Motor neuron (in vitro differentiated cells): Measurements from ENCODE around the gene CLDN34. TPM values are rescaled to one million over a fixed set of nuclear protein-coding genes. Genes with fewer than 3 reads are reported as not detected.
A peak's percentile ranks its signal among the peaks of the same experiment; 100 is the strongest.

Experiments
- ATAC-seq, 8 experiments: fragments of 200-7000 bp; cut with Tn5 transposase; replicated peaks in 6 of 8; 2 replicates each; pipeline ENCODE4 v1.8.0; 2021; ENCODE audit warnings: mild to moderate bottlenecking in 8 of 8, moderate library complexity in 8 of 8
- H3K27ac ChIP-seq, 2 donors: fragments of 250-450 bp; sonication (Bioruptor Pico); 2 replicates each; pipeline ENCODE4 v1.9.0; 2021; ENCODE audit warnings: antibody characterized with exemption in 2 of 2, mild to moderate bottlenecking in 2 of 2, moderate library complexity in 1 of 2
- H3K4me1 ChIP-seq, 2 donors: fragments of 250-450 bp; sonication (Bioruptor Pico); replicated peaks in 1 of 2; 2 replicates each; pipeline ENCODE4 v1.6.1; 2021; ENCODE audit warnings: antibody characterized with exemption in 2 of 2, mild to moderate bottlenecking in 2 of 2, moderate library complexity in 1 of 2
- H3K4me3 ChIP-seq, 5 donors: fragments of 250-450 bp; sonication (Bioruptor Pico); 2 replicates each; pipeline ENCODE4 v1.9.0; 2021; ENCODE audit warnings: antibody characterized with exemption in 5 of 5, mild to moderate bottlenecking in 5 of 5, moderate library complexity in 4 of 5
- WGBS, 10 experiments: fragments of 450-650 bp; shearing (Covaris generic); methylation state at CpG; one replicate each; pipeline ENCODE4 v1.0.0; 2022; 5-methylcytosine and 5-hydroxymethylcytosine counted together
- in situ Hi-C, 9 experiments: fragments of 400-800 bp; cut with MboI; loops; one replicate each; pipeline ENCODE4 v1.15.0; 2021; ENCODE audit warnings: low sequenced_read_pairs in 9 of 9, low pct_unique_long_range_greater_than_20kb in 2 of 9; ENCODE audit not compliant: unreplicated experiment in 9 of 9
- total RNA-seq, 8 experiments: library from RNA; unstranded; fragments of 300-600 nt; gene quantifications; 2 replicates each; pipeline versions ENCODE4 v1.2.3 to v1.2.4, GENCODE V29; 2022

Gene CLDN34
- total RNA-seq, 8 experiments from 2014 or later, result 0.45 to 0.90 (median 0.64) TPM; not detected in 3

DNA sequence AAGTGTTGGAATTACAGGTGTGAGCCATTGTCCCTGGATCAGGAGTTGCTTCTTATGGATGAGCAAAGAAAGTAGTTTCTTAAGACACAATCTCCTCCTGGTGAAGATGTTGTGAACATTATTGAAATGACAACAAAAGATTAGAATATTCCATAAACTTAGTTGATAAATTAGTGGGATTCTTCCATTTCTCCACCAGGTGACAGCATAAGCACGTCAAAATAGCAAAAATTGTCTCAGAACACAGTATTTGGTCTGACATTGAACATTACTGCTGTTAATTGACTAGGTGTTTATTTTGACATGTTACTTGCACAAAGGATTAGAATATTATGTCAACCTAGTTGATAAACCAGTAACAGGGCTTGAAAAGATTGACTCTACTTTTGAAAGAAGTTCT is 21.6 kb downstream of the CLDN34 start:
- ATAC-seq, result no peak
- Histone ChIP-seq H3K4me1 (peaks cover 0 to under 1% of the 10 kb centered on the region in 2 donors), H3K27ac (no peak overlapping the region), H3K4me3 (no peak overlapping the region)
- in situ Hi-C loops, result loop anchor here in 3 of 9 experiments (10.0 to 25.0 kb wide), 3 partner anchors 124 to 136 kb away; no protein-coding TSS in a partner anchor
- 0 to 100% (median 80%) methylated on average over 1 of the region's 1 CpG; no CpG with 5 or more reads in 5 of the 10 experiments for WGBS, 10 experiments

GRCh38 chrX:9992061-9992460 is 24.9 kb downstream of the CLDN34 start:
- ATAC-seq, result no peak
- Histone ChIP-seq H3K4me3 (no peak overlapping the region), H3K4me1 (no peaks in the 10 kb centered on the region), H3K27ac (no peak overlapping the region)
- in situ Hi-C loops, result loop anchor here in 1 of 9 experiments (25.0 kb wide), 1 partner anchor 120 kb away; no protein-coding TSS in a partner anchor
- 96% methylated on average over 4 of the region's 28 CpGs; no CpG with 5 or more reads in 9 of the 10 experiments for WGBS, 10 experiments

- WGBS, 10 experiments, result 73 to 100% methylated on average over 2 to 3 of the region's 18 CpGs; no CpG with 5 or more reads in 8 of the 10 experiments
Measured at GRCh38 chrX:9992724-9993123, 25.6 kb downstream of the CLDN34 start.

DNA sequence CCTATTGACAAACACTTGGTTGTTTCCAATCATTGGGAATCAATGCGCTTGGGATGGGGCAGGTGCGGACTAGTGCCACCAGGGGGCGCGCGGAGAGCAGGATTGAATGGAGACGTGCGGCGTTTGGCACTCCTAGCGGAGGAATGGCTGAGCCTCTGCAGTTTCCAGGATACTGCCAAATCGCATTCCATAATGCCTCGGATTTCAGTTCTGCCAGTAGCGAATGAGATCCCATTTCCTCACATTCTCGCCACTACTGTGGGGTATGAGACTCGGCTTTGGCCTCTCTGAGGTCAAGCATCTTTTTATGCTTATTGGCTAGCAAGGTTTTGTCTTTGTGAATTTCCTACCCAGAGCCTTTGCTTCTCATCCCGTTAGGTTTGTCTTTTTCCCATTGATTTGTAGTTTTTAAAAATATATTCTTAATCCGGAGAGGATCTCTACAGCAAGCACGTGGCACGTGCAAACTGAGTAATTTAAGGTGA is 28.7 kb downstream of the CLDN34 start:
- in situ Hi-C loops, result loop anchor here in 1 of 9 experiments (25.0 kb wide), 1 partner anchor 116 kb away; no protein-coding TSS in a partner anchor

More at GRCh38 chrX:9992724-9993123, 25.6 kb downstream of the CLDN34 start:
- no peak overlapping the region for H3K27ac ChIP-seq
- in situ Hi-C loops, result loop anchor here in 1 of 9 experiments (25.0 kb wide), 1 partner anchor 120 kb away; no protein-coding TSS in a partner anchor
- H3K4me3 ChIP-seq, result no peak overlapping the region
- ATAC-seq, result no peak
- H3K4me1 ChIP-seq, result no peaks in the 10 kb centered on the region

DNA sequence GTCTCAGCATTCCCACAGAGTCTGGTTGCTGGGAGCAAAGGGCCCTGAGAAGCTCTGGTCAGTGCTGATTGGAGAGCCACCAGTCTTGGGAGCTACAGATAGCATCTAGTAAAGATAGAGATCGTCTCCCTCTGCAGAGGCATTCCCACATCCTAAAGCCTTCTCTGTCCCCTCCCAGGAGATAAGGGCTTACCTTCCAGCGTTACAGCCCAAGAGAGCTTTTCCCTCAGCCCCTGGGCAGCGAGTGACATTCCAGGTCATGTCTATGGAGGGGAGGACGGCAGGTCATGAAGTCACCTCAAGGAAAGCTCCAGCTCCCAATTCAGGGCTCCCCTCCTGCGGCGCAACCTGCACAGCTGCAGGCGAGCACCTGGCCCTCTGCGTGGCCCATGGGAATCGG is 29.9 kb downstream of the CLDN34 start:
- 67% methylated on average over 1 of the region's 9 CpGs; no CpG with 5 or more reads in 9 of the 10 experiments for WGBS, 10 experiments
- in situ Hi-C loops, result loop anchor here in 1 of 9 experiments (25.0 kb wide), 1 partner anchor 115 kb away; no protein-coding TSS in a partner anchor
- Histone ChIP-seq H3K27ac (no peak overlapping the region), H3K4me1 (no peaks in the 10 kb centered on the region), H3K4me3 (no peak overlapping the region)
- ATAC-seq, result no peak

More for the DNA sequence above, 28.7 kb downstream of the CLDN34 start:
- H3K27ac ChIP-seq, result no peak overlapping the region
- 33 to 100% (median 85%) methylated on average over 1 to 11 of the region's 18 CpGs; no CpG with 5 or more reads in 4 of the 10 experiments for WGBS, 10 experiments
- H3K4me3 ChIP-seq, result no peak overlapping the region
- peak in 7 of 8 experiments; percentile 35 to 95 (median 68) for ATAC-seq
- H3K4me1 ChIP-seq, result no peaks in the 10 kb centered on the region

- 0% methylated on average over 1 of the region's 8 CpGs; no CpG with 5 or more reads in 9 of the 10 experiments for WGBS, 10 experiments
- H3K4me1 ChIP-seq, result no peaks in the 10 kb centered on the region
- in situ Hi-C loops, result loop anchor here in 1 of 9 experiments (25.0 kb wide), 1 partner anchor 115 kb away; no protein-coding TSS in a partner anchor
- ATAC-seq, result no peak
- H3K27ac ChIP-seq, result no peak overlapping the region
- H3K4me3 ChIP-seq, result no peak overlapping the region
Measured at GRCh38 chrX:9997524-9997923, 30.4 kb downstream of the CLDN34 start.

GRCh38 chrX:10001496-10001895 is 34.3 kb downstream of the CLDN34 start:
- no peak overlapping the region for H3K4me3 ChIP-seq

DNA sequence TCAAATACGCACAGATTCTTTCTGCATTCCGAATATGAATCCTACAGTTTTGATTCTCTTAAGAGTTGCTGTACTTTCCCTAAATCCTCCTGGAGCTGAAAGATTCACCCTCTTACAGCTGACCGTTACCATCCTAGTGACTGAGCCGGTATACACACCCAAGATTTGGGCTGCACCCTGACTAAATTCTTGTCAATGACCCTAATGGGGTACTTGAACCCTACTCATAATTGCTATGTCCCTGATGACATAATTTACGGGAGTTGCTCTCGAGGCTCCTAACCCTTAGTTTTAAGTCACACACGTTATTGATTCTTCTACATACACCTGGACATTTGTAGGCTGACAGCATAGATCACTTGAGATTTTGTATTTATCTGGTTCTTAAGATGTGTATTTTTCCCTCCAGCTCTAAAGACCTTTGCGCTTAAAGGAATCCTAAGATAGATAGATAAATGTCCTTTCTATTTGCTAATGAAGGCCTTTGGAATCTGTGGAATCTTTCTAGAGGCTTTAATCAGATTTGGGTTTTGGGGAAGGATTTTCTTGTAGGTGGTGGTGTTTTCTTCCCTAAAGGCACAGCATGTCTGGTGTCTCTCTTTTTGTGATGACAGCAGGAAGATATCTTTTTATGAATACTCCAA is 37.8 kb downstream of the CLDN34 start:
- in situ Hi-C loops, result no loop called here
- Histone ChIP-seq H3K27ac (no peak overlapping the region), H3K4me3 (no peak overlapping the region), H3K4me1 (no peaks in the 10 kb centered on the region)
- ATAC-seq, result no peak
- WGBS, 10 experiments, result 69 to 100% (median 94%) methylated on average over 1 to 8 of the region's 8 CpGs; no CpG with 5 or more reads in 3 of the 10 experiments

More at GRCh38 chrX:10001496-10001895, 34.3 kb downstream of the CLDN34 start:
- Histone ChIP-seq H3K27ac (no peak overlapping the region), H3K4me1 (no peaks in the 10 kb centered on the region)
- WGBS, 10 experiments, result 0 to 100% (median 93%) methylated on average over 1 to 3 of the region's 3 CpGs; no CpG with 5 or more reads in 5 of the 10 experiments
- peak in 1 of 8 experiments; percentile 17 for ATAC-seq
- in situ Hi-C loops, result no loop called here

DNA sequence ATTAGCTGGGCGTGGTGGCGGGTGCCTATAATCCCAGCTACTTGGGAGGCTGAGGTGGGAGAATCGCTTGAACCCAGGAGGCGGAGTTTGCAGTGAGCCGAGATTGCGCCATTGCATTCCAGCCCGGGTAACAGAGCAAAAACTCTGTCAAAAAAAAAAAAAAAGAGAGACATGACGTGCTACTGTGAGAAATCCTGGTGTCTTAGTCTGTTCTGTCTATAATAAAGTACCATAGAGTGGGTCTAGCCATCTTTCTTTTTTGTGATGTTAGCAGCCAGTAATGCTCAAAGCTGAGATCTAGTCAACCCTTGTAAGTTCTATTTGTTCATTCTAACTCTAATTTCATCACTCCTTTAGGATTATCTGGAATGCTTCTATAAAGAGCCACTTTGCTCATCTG is 38.9 kb downstream of the CLDN34 start:
- in situ Hi-C loops, result no loop called here

DNA sequence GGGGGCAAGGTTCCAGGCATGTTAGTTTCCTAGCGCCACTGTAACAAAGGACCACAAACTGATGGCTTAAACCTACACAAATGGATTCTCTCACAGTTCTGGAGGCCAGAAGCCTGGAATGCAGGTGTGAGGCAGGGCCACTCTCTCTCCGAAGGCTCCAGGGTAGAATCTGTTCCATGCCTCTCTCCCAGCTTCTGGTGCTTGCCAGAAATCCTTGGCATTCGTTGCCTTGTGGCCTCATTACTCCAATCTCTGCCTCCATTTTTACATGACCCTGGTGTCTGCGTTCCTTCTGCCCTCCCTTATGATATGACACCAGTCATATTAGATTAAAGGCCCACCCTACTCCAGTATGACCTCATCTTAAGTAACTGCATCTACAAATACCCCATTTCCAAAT is 39.6 kb downstream of the CLDN34 start:
- ATAC-seq, result no peak
- WGBS, 10 experiments, result 100% methylated on average over 2 of the region's 4 CpGs; no CpG with 5 or more reads in 9 of the 10 experiments

More for the DNA sequence above, 38.9 kb downstream of the CLDN34 start:
- peaks cover 7 to 10% of the 10 kb centered on the region in 2 donors for H3K4me1 ChIP-seq
- no peak for ATAC-seq
- H3K27ac ChIP-seq, result no peak overlapping the region
- H3K4me3 ChIP-seq, result no peak overlapping the region
- 27 to 100% (median 94%) methylated on average over 1 to 8 of the region's 8 CpGs; no CpG with 5 or more reads in 7 of the 10 experiments for whole genome bisulfite sequencing, 10 experiments

GRCh38 chrX:10007621-10008020 is 40.5 kb downstream of the CLDN34 start:
- no peak for ATAC-seq
- in situ Hi-C loops, result no loop called here
- H3K4me1 ChIP-seq, result peaks cover 19 to 23% of the 10 kb centered on the region in 2 donors
- 50 to 100% (median 87%) methylated on average over 1 to 3 of the region's 3 CpGs; no CpG with 5 or more reads in 7 of the 10 experiments for WGBS, 10 experiments
- no peak overlapping the region for H3K4me3 ChIP-seq
- H3K27ac ChIP-seq, result no peak overlapping the region

More for the DNA sequence above, 39.6 kb downstream of the CLDN34 start:
- no peak overlapping the region for H3K27ac ChIP-seq
- H3K4me1 ChIP-seq, result peaks cover 14 to 16% of the 10 kb centered on the region in 2 donors
- no peak overlapping the region for H3K4me3 ChIP-seq
- in situ Hi-C loops, result no loop called here

DNA sequence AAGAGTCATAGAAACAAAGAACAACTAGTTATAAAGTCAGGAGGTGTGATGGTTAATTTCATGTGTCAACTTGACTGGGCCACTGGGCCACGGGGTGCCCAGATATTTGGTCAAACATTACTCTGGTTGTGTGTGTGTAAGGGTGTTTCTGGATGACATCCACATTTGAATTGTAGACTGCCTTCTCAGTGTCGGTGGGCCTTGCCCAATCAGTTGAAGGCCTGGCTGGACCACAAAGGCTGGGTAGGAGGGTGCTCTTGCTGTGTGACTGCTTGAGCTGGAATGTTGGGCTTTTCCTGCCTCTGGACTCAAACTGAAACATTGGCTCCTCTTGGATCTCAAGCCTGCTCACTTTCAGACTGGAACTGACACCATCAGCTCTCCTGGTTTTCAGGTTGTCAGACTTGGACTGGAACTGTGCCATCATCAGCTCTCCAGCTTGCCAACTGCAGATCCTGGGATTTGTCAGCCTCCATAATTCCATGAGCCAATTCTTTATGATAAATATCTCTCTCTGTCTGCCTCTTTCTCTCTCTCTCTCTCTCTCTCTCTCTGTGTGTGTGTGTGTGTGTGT is 41.4 kb downstream of the CLDN34 start:
- in situ Hi-C loops, result no loop called here
- peaks cover 19 to 23% of the 10 kb centered on the region in 2 donors for H3K4me1 ChIP-seq
- H3K4me3 ChIP-seq, result no peak overlapping the region
- H3K27ac ChIP-seq, result no peak overlapping the region
- no peak for ATAC-seq
- 65 to 100% (median 100%) methylated on average over 1 to 2 of the region's 2 CpGs; no CpG with 5 or more reads in 6 of the 10 experiments for whole genome bisulfite sequencing, 10 experiments

- H3K27ac ChIP-seq, result no peak overlapping the region
- ATAC-seq, result no peak
- WGBS, 10 experiments, result 20 to 88% (median 50%) methylated on average over 1 of the region's 1 CpG; no CpG with 5 or more reads in 5 of the 10 experiments
- no peak overlapping the region for H3K4me3 ChIP-seq
- H3K4me1 ChIP-seq, result peaks cover 19 to 23% of the 10 kb centered on the region in 2 donors
- in situ Hi-C loops, result no loop called here
Measured at GRCh38 chrX:10009741-10010140, 42.6 kb downstream of the CLDN34 start.
